HG03135 (cell line): ENCODE measurements around the gene F10.

ENCODE experiments used
- ATAC-seq: cut with Tn5 transposase; IDR thresholded peaks from one replicate; pipeline ENCODE4 v1.9.1; 2021; ENCODE audit warnings: mild to moderate bottlenecking, moderate library complexity; ENCODE audit not compliant: unreplicated experiment

Gene F10

DNA sequence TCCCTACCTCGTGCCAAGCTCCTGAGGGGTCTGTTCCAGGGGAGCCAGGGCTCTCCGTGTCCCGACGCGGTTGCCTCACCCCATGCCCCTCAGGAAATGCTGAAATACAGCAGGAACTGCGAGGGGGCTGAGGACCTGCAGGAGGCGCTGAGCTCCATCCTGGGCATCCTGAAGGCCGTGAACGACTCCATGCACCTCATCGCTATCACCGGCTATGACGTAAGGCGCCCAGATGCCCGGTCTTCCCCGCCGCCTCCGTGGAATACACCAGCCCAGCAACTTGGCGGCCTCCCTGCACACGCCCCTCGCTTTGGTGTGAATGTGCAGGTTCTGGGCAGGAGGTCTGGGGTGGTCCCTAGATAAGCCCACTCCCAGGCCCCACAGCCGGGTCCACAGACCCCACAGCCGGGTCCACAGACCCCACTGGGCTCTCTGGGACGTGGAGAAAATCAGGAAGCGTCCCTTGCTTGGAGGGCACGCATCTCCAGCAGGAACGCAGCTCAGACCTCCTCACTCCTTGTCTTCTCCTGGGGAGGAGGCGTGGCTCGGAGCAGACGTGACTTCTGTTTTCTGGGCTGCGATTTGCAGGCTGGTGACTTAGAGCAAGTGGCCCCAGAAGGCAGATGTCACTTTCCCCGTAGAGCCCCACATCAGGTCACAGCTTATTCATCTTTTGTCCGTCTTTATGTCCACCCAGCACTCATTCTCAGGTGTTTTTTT is 36.4 kb upstream of the F10 start:
- ATAC-seq, result no peak

DNA sequence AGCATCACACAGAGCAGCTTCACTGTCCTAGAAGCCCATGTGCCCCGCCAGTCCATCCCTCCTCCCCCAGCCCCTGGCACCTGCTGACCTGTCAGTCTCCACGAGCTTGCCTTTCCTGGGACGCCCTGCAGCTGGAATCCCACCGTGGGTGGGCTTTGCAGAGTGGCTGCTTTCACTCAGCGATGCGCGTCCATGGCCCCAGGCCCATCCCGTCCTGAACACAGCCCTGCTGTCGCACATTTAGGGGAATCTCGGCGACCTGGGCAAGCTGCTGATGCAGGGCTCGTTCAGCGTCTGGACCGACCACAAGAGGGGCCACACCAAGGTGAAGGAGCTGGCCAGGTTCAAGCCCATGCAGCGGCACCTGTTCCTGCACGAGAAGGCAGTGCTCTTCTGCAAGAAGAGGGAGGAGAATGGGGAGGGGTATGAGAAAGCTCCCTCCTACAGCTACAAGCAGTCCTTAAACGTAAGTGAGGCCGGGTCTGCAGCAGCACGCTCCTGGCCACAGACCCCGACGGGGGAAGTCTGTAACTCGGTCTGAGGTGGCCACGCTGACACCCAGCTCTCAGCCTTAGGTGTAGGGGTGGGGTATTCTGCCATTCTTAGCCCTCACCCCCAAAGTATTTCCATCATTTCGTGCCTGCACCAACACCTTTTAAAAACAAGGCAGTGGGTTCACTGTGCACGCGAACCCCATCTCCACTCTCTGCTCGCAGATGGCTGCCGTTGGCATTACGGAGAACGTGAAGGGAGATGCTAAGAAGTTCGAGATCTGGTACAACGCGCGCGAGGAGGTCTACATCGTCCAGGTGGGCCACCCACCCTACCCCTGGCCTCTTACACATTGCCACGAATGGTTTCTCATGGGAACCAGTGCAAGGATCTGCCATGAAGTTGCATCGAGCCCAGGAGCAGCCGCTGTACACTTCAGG is 35.3 kb upstream of the F10 start:
- ATAC-seq, result no peak

DNA sequence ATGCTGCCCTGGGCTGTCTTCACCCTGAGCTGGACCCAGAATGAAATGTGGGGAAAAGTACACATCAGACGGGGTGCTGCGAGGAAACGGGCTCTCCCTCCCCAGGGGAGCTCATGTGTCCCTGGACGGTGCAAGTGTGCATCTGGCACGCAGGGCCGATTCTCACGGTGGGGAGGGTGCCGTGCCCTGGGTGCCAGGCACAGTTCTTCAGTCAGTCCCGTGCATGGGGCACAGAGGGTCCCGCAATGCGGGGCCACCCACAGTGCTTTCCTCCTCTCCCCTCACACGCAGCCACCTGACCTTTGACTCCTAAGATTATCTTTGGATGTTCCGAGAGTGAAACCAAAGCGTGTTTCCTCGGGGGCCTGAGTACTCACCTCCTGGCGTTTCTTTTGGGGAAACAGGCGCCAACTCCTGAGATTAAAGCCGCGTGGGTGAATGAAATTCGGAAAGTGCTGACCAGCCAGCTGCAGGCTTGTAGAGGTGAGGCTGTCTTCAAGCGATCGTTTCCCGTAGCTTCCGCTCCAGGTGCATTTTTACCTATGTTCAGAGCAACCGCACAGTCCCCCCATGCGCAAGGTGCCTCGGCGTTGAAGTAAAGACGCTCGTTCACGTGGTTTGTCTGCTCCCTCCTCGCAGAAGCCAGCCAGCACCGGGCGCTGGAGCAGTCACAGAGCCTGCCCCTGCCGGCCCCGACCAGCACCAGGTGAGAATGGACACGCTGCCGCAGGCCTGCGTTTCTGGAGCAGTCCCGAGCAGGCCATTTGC is 34.5 kb upstream of the F10 start:
- ATAC-seq, result no peak

DNA sequence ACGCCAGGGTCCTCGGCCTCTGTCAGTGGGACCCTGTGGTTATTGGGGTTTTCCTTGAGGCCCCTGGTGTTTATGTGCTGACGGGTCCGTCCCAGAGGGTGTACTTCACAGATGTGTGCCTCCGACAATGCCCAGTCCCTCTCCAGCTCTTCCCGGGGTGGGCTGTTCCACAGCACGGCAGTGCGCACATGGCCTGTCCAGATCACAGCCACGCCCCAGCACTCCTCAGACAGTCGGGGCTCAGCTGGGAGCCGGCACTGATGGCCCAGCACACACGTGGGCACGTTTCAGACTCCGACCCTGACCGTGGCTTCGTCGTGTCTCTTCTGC is 33.9 kb upstream of the F10 start:
- ATAC-seq, result no peak

DNA sequence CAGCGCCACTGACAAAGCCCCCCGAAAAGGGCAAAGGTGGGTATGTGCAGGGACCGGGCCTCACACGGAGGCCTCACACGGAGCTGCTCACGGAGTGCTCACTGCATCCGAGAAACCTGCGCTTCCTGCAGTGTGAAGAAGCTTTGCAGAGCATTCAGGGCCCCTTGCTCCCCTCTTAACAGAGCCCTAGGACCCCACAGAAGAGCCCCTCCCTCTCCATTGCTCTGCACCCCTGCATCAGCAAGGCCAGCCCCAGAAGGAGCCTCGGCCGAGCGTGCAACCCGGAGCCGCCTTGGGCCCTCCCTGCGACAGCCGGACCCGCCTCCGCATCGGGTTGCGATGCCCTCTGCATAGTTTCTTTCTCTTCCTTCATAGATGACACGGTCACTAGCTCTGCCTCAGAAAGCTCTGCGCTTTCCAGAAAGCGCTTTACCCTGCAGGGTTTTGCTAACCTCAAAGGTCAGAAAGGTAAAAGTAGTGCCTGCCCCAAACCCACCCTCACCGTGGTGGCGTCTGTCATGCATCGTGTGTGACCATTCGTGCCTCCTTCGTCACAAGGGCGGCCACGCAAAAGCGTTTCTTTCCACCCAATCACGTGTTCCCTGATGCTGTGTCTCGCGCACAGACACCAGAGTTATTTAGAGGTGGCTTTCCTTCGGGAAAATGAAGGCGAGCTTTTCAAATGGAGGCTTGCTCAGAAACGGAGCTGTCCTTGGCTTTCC is 32.7 kb upstream of the F10 start:
- ATAC-seq, result no peak

DNA sequence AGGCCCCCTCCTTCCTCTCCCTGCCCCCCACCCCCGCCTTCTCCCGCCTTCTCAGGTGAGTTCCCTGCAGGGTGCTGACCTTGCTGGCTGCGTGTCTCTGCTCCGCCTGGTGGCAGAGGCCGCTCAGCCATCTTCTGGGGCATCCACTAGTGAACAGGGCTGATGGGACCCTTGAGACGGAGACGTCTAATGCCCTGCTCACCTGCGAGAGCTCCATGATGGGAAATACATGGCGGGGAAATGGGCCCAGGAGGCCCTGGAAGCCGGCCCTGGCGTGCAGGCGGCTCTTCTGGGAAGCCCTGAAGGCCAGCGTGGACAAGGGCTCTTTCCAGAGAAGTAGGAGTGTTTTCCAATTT is 32.2 kb upstream of the F10 start:
- ATAC-seq, result no peak

DNA sequence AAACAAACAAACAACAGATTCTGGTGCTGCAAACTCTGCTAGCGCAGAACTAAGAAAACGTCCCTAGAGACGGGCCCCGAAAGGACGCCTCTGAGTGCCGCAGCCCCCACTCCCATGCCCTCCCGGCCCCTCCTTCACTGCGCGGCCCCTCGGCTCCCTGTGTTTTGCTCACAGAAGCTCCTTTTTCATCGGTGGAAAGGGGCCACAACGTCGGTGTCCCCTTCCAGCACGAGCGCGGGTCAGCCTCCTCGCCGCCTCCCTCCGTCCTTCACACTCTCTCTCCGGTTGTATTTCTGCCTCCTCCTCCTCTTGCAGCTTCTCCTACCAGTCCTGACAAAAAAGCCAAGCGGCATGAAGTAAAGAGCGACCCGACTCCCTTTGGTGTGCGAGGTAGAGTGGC is 31.8 kb upstream of the F10 start:
- no peak for ATAC-seq

DNA sequence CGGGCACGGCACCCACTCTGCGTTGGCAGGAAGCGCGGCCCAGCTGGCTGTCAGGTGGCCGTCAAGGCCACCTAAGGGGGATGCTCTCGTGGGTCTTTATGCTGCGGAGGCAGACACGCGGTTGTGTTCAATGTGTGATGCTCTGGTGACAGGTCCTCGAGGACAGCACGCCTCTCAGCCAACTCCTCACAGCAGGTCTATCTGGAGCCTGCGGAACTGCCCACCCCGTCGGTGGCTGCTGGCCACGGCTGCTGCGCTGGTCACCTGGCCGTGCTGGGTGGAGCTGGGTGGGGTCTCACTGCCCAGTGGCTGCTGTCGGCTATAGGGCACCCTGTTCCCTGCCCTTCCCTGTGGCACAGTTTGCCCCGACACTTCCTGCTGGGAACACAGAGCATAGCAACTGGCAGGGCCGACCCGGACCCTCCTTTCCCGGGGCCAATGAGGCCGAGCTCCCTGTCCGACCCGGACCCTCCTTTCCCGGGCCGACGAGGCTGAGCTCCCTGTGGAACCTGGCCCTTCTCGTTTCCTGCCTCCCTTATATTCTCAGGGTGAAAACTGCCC is 31.3 kb upstream of the F10 start:
- ATAC-seq, result no peak

DNA sequence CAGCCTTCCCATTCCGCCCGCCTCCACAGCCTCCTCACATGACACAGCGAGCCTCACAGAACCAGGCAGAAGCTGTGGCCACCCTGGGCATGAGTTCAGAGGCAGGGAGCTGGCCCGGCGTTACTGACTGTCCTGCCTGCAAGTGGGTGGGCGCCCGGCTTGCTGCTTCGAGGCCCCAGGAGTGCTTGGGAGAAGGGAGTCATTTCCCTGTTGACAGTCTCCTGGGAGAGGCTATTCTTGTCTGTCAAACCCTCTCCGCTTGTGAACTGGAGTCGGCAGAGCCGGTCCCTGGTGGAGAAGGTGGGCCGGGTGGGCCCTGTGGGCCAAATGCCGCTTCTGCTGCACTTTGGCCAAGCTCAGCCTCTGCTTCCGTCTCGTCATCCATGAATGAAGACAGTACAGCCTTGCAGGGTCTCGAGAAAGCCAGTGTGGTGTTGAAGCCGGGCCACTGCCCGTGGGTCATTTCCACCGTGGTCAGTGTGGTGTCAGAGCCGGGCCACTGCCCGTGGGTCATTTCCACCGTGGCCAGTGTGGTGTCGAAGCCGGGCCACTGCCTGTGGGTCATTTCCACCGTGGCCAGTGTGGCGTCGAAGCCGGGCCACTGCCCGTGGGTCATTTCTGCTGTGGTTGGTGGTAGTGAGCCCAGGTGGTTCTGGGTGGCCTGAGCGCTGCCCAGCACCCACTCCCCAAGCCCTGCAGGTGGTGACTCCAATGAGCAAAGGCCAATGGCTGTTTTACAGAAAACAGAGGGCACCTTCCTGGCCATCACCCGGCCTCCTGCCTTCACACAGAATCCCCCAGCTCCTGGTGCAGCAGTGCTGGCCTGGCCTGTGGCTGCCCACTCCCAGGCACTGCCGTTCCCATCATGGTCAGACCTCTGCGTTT is 30.5 kb upstream of the F10 start:
- no peak for ATAC-seq

DNA sequence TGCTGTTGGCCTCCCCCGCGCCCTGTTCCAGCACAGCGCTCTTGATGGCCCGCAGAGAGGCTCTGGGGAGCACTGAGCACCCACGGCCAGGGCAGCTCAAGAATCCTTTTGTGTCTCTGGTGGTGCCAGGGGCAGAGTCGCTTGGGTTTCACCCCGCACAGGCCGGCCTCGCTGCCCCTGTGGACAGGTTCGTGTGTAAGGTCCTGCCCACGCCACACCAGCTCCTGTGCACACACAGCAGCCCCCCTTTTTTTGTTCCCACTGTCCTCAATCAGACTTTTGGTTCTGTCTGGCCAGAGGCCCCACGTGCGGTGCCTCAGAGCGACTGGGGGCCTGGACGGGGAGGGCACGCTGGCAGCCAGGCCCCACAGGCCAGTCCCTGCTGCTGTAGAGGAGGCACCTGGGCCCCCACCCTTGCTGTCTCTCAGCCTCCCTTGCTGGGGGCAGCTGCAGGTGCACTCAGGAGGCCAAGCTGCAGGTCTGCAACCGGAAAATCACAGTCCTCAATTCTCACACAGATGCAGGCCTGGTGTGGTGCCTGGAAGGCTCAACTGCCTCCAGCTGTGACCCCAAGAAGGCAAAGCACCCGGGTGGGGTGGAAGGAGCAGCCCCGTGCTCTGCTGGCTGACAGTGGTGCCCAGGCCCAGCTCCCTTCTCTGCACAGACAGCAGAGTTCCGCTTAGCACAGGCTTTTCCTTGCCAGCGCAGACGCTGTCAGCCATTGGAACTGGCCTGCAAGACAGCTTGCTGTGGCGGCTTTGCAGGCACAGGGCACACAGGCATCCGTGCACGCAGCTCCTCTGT is 29.6 kb upstream of the F10 start:
- no peak for ATAC-seq

DNA sequence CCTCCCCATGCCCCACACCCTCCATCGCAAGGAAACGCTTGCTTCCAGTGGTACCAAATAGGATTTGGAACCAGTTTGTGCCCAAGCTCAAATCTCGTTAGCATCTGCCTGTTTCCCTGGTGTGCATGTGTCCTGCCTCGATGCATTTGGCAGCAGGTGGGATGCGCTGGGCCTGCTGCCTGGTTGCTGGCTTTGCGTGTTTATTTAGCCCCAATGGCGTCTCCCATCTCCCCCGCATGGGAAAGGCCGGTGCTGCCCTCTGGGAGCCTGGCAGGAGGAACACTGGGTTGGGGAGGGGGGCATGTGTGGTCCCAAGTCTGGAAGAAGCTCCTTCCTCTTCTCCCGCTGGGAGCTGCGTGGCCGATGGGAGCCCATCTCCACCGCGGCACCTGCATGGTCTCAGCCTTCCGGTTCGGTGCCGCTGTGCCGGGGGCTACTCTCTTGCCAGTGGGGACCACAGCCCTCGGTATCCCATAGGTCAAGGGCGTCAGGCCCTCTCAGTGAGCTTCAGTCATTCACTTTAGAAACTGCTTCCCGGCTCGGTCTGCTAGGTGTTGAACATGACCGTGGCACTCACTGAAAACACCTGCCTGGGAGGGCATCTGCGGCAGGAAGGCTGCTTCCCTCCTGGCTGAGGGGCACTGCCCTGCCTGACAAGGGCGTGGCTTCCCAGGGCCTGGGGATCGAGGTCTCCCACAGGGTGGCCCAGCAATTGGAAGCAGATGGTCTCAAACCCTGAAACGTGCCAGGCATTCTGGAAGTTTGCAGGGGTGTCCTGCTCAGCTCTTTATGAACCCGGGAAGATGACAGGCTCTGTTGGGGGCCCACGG is 28.8 kb upstream of the F10 start:
- ATAC-seq, result no peak

DNA sequence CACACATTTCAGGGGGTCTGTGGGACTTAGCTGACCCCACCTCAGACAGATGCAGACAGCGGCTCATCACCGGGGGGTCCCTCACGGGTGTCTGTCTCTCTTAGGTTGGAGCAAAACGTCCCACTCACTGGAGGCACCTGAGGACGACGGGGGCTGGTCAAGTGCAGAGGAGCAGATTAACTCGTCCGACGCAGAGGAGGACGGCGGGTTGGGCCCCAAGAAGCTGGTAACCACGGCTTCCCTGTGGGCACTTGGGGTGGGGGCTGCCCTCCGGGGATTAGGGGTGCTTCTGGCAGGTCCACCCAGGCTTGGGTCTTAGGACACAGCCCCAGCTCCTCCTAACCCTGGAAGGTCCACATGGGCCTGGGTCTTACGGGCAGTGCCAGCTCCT is 28.2 kb upstream of the F10 start:
- no peak for ATAC-seq

DNA sequence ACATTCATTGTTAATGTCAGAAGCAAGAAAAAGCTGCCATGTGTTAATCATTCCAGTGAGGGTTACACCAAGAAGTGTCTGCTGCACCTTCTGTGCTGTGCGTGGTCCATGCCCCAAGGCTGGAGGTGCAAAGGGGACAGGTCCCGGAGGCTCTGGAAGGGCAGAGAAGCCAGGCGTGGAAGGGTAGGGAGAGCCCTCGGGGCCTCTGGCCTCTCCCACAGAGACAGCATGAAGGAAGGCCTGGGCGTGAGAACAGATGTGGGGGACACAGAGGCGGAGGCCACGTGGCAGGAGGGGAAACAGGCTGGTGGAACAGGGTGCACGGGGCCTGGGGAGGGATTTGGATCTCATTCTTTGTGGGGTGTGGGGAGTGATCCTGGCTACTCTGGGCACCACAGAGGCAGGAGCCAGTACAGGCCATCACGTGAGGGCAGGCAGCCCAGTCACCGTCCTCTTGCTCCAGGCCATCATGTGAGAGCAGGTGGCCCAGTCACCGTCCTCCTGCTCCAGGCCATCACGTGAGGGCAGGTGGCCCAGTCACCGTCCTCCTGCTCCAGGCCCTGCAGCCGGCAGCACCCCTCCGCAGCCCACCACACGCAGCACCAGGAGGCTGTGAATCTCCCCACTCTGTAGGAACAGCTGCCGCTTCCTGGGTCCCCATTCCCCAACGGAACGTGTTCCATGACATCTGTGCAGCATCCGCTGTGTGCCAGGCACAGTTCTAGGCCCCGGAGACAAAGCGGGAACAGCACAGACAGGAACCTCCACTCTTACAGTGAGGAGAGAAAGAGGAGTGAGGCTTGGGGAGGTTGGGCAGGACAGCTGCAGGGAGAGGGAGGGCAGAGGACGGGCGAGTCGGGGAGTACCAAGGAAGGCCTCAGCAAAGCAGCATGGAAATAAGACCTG is 27.2 kb upstream of the F10 start:
- ATAC-seq, result no peak

DNA sequence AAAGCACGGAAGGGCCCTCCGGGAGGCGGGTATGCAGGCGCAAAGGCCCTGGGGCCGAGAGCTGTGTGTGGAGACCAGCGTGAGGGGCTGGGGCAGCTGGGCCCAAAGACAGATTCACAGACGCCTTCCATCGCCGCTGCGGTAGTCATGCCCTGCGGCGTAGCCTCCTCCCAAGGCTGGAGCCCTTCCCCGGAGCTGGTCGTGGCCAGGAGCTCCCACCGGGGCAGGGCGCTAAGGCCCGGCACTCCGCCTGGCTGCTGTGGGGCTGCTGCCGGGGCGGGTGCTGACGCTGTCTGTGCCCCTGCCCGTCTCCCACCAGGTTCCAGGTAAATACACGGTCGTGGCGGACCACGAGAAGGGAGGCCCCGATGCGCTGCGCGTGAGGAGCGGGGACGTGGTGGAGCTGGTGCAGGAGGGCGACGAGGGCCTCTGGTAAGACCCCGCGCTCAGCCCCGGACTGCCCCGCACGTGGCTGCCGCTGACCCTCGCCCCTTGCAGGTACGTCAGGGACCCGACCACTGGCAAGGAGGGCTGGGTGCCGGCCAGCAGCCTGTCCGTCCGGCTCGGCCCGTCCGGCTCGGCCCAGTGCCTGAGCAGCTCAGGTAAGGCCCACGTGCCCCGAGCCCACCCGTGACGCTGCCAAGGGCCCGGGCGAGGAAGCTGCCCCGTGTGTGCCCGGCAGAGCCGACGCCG is 26.4 kb upstream of the F10 start:
- no peak for ATAC-seq

DNA sequence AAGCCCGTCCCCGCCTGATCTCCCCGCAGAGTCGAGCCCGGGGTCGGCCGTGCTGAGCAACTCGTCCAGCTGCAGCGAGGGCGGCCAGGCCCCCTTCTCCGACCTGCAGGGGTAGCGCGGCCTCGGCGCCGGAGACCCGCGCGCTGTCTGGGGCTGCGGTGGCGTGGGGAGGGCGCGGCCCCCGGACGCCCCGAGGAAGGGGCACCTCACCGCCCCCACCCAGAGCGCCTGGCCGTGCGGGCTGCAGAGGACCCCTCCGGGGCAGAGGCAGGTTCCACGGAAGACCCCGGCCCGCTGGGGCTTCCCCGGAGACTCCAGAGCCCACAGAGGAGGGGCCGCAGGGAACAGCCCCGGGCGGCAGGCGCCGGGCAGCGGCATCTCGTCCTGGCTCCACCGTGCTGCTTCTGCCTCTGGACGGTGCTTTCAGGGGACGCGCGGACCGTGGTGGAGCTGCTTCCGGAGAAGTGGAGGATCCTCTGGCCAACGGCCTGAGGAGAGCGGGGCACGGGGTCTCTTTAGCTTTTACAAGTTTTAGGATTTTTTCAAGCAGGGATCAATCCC is 25.8 kb upstream of the F10 start:
- ATAC-seq, result no peak

DNA sequence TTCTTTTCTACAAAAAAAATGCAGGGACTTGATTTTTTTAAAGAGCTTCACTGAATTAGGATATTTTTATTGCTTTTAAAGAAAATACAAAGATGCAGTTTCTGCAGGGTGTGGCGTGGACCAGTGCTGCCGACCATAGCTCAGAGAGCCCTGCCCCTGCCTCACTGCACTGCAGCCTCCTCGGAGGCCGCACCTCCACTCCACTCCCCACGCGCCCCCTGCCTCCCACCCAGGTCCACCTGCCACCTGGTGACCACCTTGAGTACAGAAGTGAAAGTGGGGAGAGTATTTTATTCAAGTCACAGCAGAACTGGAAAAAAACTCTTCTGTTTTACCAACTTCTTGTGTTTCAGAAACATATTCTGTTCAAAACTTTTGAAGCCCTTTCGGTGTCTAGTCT is 24.9 kb upstream of the F10 start:
- ATAC-seq, result no peak
